OCI-LY3 (cell line): ENCODE data around the gene CRB2.

ENCODE experiments used
- CTCF ChIP-seq: fragments of 200-600, 300-600 bp; sonication (generic); IDR thresholded peaks from 2 replicates; pipeline ENCODE4 v1.5.1; 2014; ENCODE audit warnings: antibody characterized with exemption, low read length, low read depth
- EZH2phosphoT487 ChIP-seq: fragments of 200-600 bp; shearing (Covaris generic); IDR thresholded peaks from 2 replicates; pipeline ENCODE4 v1.6.1; 2018; ENCODE audit warnings: antibody characterized with exemption, mixed run types, low read depth

- no peak for TF ChIP-seq CTCF
- no peak for TF ChIP-seq EZH2phosphoT487
Observed at GRCh38 chr9:123389698-123390097, 33.7 kb downstream of the CRB2 start.
